ENCODE results near the gene CENPF. TPM values are rescaled to one million over a fixed set of nuclear protein-coding genes. Genes with fewer than 3 reads are reported as not detected.

Gene CENPF
- total RNA-seq, 1 experiment from 2014 or later, result 135 TPM

DNA sequence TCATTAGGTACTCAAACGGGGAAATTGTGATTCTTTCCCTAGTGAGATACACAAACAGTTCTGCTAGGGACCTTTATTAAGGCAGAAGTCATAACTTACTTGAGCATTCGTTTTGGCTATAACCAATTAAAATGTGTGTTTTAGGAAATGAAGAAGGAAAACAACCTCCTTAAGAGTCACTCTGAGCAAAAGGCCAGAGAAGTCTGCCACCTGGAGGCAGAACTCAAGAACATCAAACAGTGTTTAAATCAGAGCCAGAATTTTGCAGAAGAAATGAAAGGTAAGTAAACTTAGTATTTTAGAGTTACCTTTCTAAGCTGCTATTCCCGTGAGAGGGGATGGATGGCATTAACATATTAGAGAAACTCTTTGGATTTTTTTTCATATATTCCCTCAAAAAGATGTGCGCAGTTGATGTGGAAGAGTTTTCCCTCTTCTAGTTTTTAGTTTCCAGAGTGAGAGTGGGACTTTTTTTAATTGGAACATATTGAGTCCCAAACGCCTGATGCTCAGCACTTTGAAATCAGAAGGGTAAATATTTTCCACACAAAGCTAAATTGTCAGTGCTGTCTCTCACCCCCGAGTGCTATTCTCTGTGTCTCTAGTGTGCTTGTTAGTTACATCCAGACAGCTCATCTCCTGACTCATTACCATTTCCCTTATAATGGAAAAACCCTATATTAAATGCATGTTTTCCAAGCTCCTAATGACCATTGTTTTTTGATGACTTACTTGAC is 34.9 kb downstream of the CENPF start:
- intact Hi-C loops (cut with micrococcal nuclease), result loop anchor here (1.0 kb wide), 1 partner anchor 424 kb away; no protein-coding TSS in a partner anchor
- Mint-ChIP-seq H3K36me3 (ENCODE audit: insufficient read depth, unreplicated experiment) (peaks cover 30% of the 10 kb centered on the region), H3K4me3 (ENCODE audit: unreplicated experiment) (no peak overlapping the region), H3K9me3 (ENCODE audit: unreplicated experiment) (no peaks in the 10 kb centered on the region), H3K27me3 (ENCODE audit: insufficient read depth, unreplicated experiment) (no peaks in the 10 kb centered on the region), H3K4me1 (ENCODE audit: insufficient read depth, unreplicated experiment) (no peaks in the 10 kb centered on the region), H3K27ac (ENCODE audit: low read depth, unreplicated experiment) (peak overlapping the region; percentile 22)
- CTCF ChIA-PET, result interaction anchor here (0.6 to 12.4 kb wide), 102 partner anchors 11 to 1753 kb away, joined by 3 to 264 read pairs (median 4); partner anchors contain the start of genes CENPF and KCTD3
- BruUV-seq (replicated peaks), result no TSS peak
- TF ChIP-seq CTCF (IDR thresholded peaks at IDR 0.05; ENCODE audit: unreplicated experiment), result peak; percentile 87
- POLR2A ChIA-PET, result interaction anchor here (0.5 to 1.4 kb wide), 5 partner anchors 14 to 838 kb away, joined by 3 to 6 read pairs (median 4); partner anchors contain the start of gene PTPN14
- DNase-seq (ENCODE audit: unreplicated experiment), result peak; percentile 71

- Mint-ChIP-seq H3K4me1 (ENCODE audit: insufficient read depth, unreplicated experiment) (no peaks in the 10 kb centered on the region), H3K27ac (ENCODE audit: low read depth, unreplicated experiment) (peak overlapping the region; percentile 22), H3K36me3 (ENCODE audit: insufficient read depth, unreplicated experiment) (peaks cover 30% of the 10 kb centered on the region), H3K4me3 (ENCODE audit: unreplicated experiment) (no peak overlapping the region), H3K27me3 (ENCODE audit: insufficient read depth, unreplicated experiment) (no peaks in the 10 kb centered on the region), H3K9me3 (ENCODE audit: unreplicated experiment) (no peaks in the 10 kb centered on the region)
- ChIA-PET CTCF (interaction anchor here (0.5 to 12.4 kb wide), 96 partner anchors 11 to 1764 kb away, joined by 3 to 264 read pairs (median 4); partner anchors contain the start of genes CENPF and KCTD3), POLR2A (interaction anchor here (0.5 to 1.4 kb wide), 3 partner anchors 14 to 87 kb away, joined by 3 to 6 read pairs (median 3); partner anchors contain the start of gene PTPN14)
- BruUV-seq (replicated peaks), result no TSS peak
- DNase-seq (ENCODE audit: unreplicated experiment), result no peak
- TF ChIP-seq CTCF (IDR thresholded peaks at IDR 0.05; ENCODE audit: unreplicated experiment), result no peak
- intact Hi-C loops (cut with micrococcal nuclease), result no loop called here
These were observed 35.4 kb downstream of the CENPF start for GRCh38 chr1:214638459-214638807.

- ChIA-PET POLR2A (interaction anchor here (1.4 kb wide), 1 partner anchor 13 kb away, joined by 6 read pairs; no protein-coding TSS in a partner anchor), CTCF (interaction anchor here (0.5 to 12.4 kb wide), 43 partner anchors 10 to 1897 kb away, joined by 3 to 264 read pairs (median 6); partner anchors contain the start of gene KCTD3)
- H3K9me3 Mint-ChIP-seq (ENCODE audit: unreplicated experiment), result no peaks in the 10 kb centered on the region
- H3K4me1 Mint-ChIP-seq (ENCODE audit: insufficient read depth, unreplicated experiment), result no peaks in the 10 kb centered on the region
- H3K27me3 Mint-ChIP-seq (ENCODE audit: insufficient read depth, unreplicated experiment), result no peaks in the 10 kb centered on the region
- no peak for TF ChIP-seq CTCF (IDR thresholded peaks at IDR 0.05; ENCODE audit: unreplicated experiment)
- intact Hi-C loops (cut with micrococcal nuclease), result no loop called here
- BruUV-seq (replicated peaks), result no TSS peak
- no peak overlapping the region for H3K4me3 Mint-ChIP-seq (ENCODE audit: unreplicated experiment)
- H3K27ac Mint-ChIP-seq (ENCODE audit: low read depth, unreplicated experiment), result peak overlapping the region; percentile 22
- no peak for DNase-seq (ENCODE audit: unreplicated experiment)
- peaks cover 27% of the 10 kb centered on the region for H3K36me3 Mint-ChIP-seq (ENCODE audit: insufficient read depth, unreplicated experiment)
These were observed 36.0 kb downstream of the CENPF start for GRCh38 chr1:214638997-214639396.

DNA sequence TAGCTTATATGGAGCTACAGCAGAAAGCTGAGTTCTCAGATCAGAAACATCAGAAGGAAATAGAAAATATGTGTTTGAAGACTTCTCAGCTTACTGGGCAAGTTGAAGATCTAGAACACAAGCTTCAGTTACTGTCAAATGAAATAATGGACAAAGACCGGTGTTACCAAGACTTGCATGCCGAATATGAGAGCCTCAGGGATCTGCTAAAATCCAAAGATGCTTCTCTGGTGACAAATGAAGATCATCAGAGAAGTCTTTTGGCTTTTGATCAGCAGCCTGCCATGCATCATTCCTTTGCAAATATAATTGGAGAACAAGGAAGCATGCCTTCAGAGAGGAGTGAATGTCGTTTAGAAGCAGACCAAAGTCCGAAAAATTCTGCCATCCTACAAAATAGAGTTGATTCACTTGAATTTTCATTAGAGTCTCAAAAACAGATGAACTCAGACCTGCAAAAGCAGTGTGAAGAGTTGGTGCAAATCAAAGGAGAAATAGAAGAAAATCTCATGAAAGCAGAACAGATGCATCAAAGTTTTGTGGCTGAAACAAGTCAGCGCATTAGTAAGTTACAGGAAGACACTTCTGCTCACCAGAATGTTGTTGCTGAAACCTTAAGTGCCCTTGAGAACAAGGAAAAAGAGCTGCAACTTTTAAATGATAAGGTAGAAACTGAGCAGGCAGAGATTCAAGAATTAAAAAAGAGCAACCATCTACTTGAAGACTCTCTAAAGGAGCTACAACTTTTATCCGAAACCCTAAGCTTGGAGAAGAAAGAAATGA is 37.6 kb downstream of the CENPF start:
- H3K9me3 Mint-ChIP-seq (ENCODE audit: unreplicated experiment), result no peaks in the 10 kb centered on the region
- intact Hi-C loops (cut with micrococcal nuclease), result no loop called here
- BruUV-seq (replicated peaks), result no TSS peak
- no peaks in the 10 kb centered on the region for H3K27me3 Mint-ChIP-seq (ENCODE audit: insufficient read depth, unreplicated experiment)
- CTCF ChIA-PET, result interaction anchor here (0.5 to 12.4 kb wide), 16 partner anchors 9 to 1268 kb away, joined by 3 to 264 read pairs (median 4); no protein-coding TSS in a partner anchor
- no peak for TF ChIP-seq CTCF (IDR thresholded peaks at IDR 0.05; ENCODE audit: unreplicated experiment)
- peaks cover 39% of the 10 kb centered on the region for H3K36me3 Mint-ChIP-seq (ENCODE audit: insufficient read depth, unreplicated experiment)
- no peak for DNase-seq (ENCODE audit: unreplicated experiment)
- POLR2A ChIA-PET, result interaction anchor here (0.8 kb wide), 1 partner anchor 13 kb away, joined by 3 read pairs; no protein-coding TSS in a partner anchor
- H3K27ac Mint-ChIP-seq (ENCODE audit: low read depth, unreplicated experiment), result no peak overlapping the region
- H3K4me3 Mint-ChIP-seq (ENCODE audit: unreplicated experiment), result no peak overlapping the region
- no peaks in the 10 kb centered on the region for H3K4me1 Mint-ChIP-seq (ENCODE audit: insufficient read depth, unreplicated experiment)
